Retinal pigment epithelial cell (primary cell): ENCODE results near the gene GPC3.
"Not testable (repeated sequence)": the region's sequence is repeated elsewhere in the genome, so short reads cannot be mapped to it uniquely, and the experiment has no call there.

Experiments
- DNase-seq: peaks from one replicate; pipeline ENCODE4 v3.0.0-alpha.2; 2010; ENCODE audit warnings: low read depth
- H3K4me3 ChIP-seq: 2 replicates; pipeline ENCODE4 v1.5.1; 2011; ENCODE audit warnings: mild to moderate bottlenecking, low read length, control low read depth, moderate library complexity
- TF ChIP-seq, protein P1 (sequence below): conservative IDR thresholded peaks from 2 replicates; pipeline ENCODE4 v1.5.1; 2011; ENCODE audit warnings: low read depth, low read length, control low read depth, inconsistent platforms

The GPC3 gene

DNA sequence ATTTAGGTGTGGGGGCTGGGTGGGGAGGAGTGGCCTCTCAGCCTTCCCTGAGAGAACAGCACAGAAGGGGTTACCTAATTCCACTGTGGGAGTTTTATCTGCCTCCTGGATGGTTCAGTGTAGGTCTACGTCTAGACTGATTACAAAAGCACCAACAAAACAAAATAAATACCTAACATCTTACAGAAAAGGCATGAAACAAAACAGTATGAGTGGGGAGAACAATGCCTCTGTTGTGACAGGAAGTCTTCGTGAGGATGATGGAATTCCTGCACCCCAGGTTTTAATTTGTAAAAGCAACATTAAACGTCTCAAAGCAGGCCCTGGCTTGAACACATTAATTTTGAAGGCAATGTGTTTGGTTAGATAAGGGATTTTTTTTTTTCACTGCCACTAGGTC, 458.0 kb downstream of the GPC3 start:
- TF ChIP-seq, protein P1, sequence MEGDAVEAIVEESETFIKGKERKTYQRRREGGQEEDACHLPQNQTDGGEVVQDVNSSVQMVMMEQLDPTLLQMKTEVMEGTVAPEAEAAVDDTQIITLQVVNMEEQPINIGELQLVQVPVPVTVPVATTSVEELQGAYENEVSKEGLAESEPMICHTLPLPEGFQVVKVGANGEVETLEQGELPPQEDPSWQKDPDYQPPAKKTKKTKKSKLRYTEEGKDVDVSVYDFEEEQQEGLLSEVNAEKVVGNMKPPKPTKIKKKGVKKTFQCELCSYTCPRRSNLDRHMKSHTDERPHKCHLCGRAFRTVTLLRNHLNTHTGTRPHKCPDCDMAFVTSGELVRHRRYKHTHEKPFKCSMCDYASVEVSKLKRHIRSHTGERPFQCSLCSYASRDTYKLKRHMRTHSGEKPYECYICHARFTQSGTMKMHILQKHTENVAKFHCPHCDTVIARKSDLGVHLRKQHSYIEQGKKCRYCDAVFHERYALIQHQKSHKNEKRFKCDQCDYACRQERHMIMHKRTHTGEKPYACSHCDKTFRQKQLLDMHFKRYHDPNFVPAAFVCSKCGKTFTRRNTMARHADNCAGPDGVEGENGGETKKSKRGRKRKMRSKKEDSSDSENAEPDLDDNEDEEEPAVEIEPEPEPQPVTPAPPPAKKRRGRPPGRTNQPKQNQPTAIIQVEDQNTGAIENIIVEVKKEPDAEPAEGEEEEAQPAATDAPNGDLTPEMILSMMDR = no peak
- no peak overlapping the region for H3K4me3 ChIP-seq
- DNase-seq = no peak

DNA sequence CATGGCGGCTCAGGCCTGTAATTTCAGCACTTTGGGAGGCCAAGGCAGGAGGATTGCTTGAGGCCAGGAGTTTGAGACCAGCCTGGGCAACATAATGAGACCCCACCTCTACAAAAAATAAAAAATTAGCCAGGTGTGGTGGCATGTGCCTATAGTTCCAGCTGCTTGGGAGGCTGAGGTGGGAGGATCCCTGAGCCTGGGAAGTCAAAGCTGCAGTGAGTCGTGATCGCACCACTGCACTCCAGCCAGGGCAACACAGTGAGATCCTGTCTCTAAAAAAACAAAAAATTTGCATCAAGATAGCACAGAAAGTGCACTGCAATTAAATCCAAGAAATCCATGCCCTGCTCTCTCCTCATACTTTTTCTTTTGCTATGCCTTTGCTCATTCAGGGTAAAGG, 458.6 kb downstream of the GPC3 start:
- not testable (repeated sequence) for DNase-seq, H3K4me3 ChIP-seq

DNA sequence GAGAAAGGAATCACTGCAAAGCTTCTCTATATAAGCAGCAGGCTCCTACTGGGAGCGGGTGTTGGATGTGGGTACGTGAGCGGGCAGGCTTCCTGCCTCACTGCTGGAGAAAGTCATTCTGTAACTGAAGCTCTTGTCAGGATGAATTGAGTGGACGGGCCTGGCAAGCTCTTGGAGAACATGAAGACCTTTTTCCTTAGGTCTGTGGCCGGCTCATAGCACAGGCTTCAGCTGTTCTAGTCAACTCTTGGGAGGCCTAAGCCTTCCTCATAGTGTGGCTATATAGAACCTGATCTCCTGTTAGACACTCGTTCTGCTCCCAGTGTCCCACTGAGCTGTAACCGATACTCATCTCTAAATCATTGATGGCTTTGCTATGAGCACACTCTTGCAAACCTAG, 461.9 kb downstream of the GPC3 start:
- TF ChIP-seq, protein P1 = no peak
- H3K4me3 ChIP-seq = no peak overlapping the region
- no peak for DNase-seq

DNA sequence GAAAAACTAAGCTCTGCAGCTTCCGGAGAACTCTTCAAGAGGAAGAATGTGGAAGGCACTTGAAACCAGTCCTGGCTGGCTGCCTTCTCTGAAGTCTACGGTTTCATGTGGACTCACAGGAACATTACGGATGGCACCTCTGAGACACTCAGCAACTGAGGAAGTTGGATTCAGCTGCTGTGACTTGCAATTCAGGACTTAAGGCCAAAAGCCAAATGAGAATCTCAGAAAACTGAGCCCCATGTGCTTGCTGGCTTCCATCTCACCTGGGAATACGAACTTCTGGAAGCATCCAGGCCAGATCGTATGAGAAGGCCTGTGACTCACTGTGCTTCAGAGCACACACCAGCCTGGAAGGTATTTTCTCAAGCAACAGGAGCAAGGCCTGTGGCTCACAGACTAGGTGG, 462.3 kb downstream of the GPC3 start:
- no peak overlapping the region for H3K4me3 ChIP-seq
- TF ChIP-seq, protein P1 = no peak
- no peak for DNase-seq

DNA sequence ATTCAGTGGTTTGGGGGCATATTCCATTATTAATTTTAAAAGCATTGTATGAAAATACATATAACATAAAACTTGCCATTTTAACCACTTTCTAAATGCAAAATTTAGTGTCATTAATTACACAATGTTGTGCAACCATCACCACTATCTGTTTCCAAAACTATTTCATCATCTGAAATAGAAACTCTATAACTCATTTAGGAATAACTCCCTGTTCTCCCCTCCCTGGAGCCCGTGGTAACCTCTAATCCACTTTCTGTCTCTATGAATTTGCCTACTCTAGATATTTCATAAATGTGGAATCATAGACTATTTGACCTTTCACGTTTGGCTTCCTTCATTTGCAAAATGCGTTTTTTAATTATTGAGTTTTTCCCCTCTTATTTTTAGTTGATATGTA, 468.7 kb downstream of the GPC3 start:
- TF ChIP-seq, protein P1 = no peak
- no peak for DNase-seq
- no peak overlapping the region for H3K4me3 ChIP-seq

DNA sequence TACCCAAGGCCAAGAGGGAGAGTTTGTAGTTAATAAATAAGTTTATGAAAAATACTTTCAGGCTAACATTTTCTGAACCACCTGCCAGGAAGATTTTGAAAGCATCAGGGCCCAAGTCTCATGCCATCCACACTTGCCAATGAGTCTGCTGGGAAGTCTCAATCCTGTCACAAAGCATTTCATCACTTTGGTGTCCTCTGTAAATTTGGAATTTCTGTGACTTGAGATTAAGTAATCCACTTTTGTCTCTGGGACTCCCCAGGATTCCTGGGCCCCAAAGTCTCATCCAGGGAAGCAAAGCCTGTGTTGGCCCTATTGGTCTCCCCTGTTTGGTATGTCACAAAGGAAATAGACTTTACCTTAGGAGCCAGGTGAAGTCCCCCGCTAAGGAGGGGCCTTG, 470.9 kb downstream of the GPC3 start:
- no peak for DNase-seq
- H3K4me3 ChIP-seq = no peak overlapping the region
- TF ChIP-seq, protein P1 = no peak

DNA sequence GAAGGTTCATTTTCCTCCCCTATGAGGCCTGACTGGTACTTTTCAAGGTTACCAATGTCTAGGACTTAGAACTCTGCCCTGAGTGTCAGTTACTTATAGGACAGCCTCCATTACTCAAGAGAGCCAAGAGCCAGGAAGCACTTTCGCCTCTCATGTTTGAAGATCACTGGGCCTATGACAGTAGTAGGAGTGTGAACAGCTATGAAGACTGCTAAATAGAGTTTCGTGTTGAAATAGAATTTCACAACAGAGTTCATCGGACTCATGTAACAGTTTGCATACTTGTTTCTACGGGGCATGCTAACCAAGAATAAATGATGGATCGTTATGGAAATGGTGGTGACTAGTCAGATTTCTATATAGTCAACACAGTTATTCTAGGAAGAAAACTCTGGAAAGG, 472.3 kb downstream of the GPC3 start:
- no peak overlapping the region for H3K4me3 ChIP-seq
- TF ChIP-seq, protein P1 = no peak
- no peak for DNase-seq

DNA sequence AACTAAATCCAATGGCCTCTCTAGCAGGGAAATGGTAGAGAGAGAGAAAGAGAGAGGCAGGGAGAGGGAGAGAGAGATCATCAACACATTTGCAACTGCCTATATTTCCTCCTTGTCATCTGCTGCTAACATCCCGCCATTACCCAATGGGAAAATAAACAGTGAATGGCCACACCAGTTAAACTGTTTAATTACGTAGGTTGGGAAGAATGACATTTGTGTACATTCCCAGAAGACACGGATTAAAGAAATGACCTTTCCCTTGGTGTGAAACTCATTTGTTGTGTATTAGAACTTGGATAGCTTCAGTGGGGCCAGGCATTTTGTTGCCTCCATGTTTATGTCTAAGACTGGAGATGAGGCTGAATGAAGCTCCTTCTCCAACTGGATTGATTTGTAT, 474.4 kb downstream of the GPC3 start:
- TF ChIP-seq, protein P1 = no peak
- DNase-seq = no peak
- no peak overlapping the region for H3K4me3 ChIP-seq
